LNCaP clone FGC (cell line): Measurements from ENCODE around the gene KRTAP4-5.
"Not testable (repeated sequence)": the region's sequence is repeated elsewhere in the genome, so short reads cannot be mapped to it uniquely, and the experiment has no call there.

Experiments used
- DNase-seq: peaks from one replicate; pipeline ENCODE4 v3.0.0-alpha.2; 2011; ENCODE audit warnings: low read depth
- H3K4me3 ChIP-seq: 2 replicates; pipeline ENCODE4 v1.5.1; 2011; ENCODE audit warnings: mild to moderate bottlenecking, low read depth, low read length, control low read depth
- CTCF ChIP-seq: IDR thresholded peaks from 2 replicates; pipeline ENCODE4 v1.5.1; 2012; ENCODE audit warnings: mild to moderate bottlenecking; ENCODE audit not compliant: control insufficient read depth, insufficient read depth; ENCODE audit errors: extremely low read depth

KRTAP4-5 gene

GRCh38 chr17:41118721-41119120, 30.9 kb downstream of the KRTAP4-5 start:
- no peak for DNase-seq
- H3K4me3 ChIP-seq = no peak overlapping the region
- no peak for TF ChIP-seq CTCF

GRCh38 chr17:41117846-41118386, 31.7 kb downstream of the KRTAP4-5 start, which contains the start of gene KRTAP4-11:
Gene KRTAP4-11, minus strand, starts transcription at chr17:41118373. Its CDS starts 58 bp downstream, at chr17:41118315.
- not testable (repeated sequence) for H3K4me3 ChIP-seq, DNase-seq

- no peak for TF ChIP-seq CTCF
- no peak overlapping the region for H3K4me3 ChIP-seq
- no peak for DNase-seq
Observed at GRCh38 chr17:41116297-41116696, 33.3 kb downstream of the KRTAP4-5 start.

GRCh38 chr17:41111151-41111885, 38.3 kb downstream of the KRTAP4-5 start:
- no peak for TF ChIP-seq CTCF
- H3K4me3 ChIP-seq = no peak overlapping the region
- no peak for DNase-seq

GRCh38 chr17:41108728-41109386, 40.8 kb downstream of the KRTAP4-5 start:
- not testable (repeated sequence) for H3K4me3 ChIP-seq, DNase-seq

- no peak for DNase-seq
- no peak overlapping the region for H3K4me3 ChIP-seq
- no peak for TF ChIP-seq CTCF
Observed at GRCh38 chr17:41107941-41108450, 41.6 kb downstream of the KRTAP4-5 start.

- not testable (repeated sequence) for H3K4me3 ChIP-seq, DNase-seq
Observed at GRCh38 chr17:41105347-41105746, 44.3 kb downstream of the KRTAP4-5 start, which contains the start of gene KRTAP4-9. Gene KRTAP4-9, plus strand, starts transcription at chr17:41105389. Its CDS starts 0 bp downstream, at chr17:41105389.

- not testable (repeated sequence) for DNase-seq, H3K4me3 ChIP-seq
Observed at GRCh38 chr17:41104386-41105038, 45.1 kb downstream of the KRTAP4-5 start.
